NCI-H146 (cell line): Measurements from ENCODE around the gene RNF208.
A peak's percentile ranks its signal among the peaks of the same experiment; 100 is the strongest.
"Not testable (repeated sequence)": the region's sequence is repeated elsewhere in the genome, so short reads cannot be mapped to it uniquely, and the experiment has no call there.

Experiments
- DNase-seq: peaks from one replicate; lab custom pipeline; 2025; lab: John Stamatoyannopoulos, UW

RNF208 gene

DNA sequence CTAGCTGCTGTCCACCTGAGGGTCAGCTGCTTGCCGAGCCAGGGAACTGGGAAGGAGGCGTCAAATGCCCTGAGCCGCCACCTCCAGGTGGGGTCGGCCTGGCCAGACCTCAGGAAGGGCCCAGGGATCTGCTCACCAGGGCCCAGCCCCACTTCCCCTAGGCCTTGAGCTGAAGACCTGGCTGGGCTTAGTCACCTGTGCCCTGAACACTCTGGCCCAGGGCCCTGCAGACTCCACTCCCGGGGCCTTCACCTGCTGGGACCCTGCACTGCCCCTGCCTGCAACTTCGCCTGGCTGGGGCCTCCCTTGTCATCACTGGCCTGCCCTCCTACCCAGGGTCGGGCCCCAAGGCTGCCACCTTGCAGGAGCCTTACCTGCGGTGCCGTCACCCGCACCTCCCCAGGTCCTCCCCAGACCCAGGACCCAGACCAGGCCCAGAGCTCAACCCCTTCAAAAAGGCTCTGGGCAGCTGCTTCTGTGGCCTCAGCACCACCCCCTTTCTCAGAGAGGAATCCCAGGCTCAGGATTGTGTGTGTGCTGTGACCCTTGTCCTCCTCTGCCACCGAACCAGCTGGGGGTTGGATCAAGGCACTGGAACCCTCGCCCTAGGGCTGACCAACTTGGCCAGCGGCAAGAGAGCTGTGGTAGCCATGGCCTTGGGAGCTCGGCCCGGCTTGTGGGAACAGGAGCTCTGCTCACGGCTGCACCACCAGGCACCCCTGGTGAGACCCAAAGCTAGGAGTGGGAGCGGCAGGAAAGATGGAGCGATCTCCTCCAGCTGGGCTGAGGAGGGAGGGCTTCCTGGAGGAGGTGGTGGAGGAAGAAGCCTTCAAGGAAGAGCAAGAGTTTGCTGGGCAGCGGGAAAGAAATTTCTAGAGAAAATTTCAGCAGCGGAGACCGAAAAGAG lies 31.9 kb upstream of the RNF208 start:
- DNase-seq, result peak; percentile 37

DNA sequence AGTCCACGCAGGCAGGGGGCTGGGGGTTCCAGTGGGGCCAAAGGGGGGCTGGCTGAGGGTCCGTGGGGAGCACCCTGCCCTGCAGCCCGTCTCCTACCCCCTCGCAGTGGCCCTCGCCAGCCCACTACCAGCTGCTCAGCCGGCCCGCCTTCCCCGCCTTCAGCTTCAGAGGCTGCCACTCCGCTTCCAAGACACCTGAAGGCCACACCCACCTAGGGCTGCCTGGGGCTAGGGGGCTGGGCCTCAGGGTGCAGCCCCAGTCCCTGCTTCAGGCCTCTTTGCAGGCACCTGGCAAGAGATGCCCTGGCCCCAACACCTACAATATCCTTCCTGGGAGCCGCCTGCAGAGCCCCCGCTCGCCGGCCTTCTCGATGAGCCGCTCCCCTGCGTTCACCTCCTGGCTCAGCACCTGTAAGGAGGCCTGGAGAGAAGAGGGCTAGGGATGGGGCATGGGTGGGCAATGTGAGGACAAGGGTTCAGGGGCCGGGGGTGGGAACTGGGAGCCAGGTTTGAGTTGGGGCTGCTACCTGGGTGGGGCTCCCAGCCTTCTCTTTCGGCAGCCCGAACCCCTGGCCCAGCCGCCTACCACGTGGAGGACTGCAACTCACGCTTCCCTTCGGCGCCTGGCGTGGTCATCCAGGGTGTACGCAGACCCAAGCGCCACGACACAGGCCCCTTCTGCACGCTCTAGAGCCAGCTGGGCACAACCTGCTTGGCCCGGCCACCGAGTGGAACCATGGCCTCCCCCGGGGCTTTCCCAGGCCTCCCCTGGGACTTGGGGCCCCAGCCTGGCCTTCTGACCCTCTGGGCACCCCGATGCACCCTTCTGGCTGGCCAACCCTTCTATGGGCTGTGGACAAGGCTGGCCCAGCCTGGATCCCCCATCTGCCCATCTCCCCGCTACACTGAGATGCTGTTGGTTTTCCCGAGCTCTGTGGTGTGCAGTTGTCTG lies 30.8 kb upstream of the RNF208 start:
- DNase-seq, result peak; percentile 43

DNA sequence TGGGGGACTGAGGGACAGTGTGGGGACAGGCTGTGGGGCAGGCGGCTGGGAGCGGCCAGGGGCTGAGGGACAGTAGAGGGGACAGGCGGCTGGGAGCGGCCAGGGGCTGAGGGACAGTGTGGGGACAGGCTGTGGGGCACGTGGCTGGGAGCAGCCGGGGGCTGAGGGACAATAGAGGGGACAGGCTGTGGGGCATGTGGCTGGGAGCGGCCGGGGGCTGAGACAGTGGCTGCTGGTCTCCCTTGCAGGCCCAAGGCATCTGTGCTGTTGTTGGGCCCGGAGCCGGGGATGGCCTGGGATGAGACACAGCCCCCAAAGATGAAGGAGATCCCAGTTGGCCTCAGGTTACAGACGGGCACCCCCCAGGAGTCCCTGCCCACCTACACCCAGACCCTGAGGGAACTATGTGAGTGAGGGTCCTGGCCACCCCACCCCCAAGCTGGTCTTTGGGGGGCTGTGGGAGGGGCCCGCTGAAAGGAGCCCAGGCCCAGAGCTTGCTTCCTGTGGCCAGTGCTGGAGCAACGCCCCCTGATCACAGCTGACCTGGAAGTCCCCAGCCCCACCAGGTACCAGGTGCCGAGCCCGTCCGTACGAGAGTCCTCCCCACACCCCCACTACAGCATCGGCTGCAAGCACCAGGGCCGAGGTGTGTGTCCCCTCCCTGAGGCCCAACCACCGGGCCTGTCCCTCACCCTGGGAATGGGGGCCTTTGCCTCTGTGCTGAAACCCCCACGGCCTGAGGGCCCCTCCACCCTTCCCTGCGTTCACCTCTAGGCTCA lies 29.6 kb upstream of the RNF208 start:
- DNase-seq, result no peak

DNA sequence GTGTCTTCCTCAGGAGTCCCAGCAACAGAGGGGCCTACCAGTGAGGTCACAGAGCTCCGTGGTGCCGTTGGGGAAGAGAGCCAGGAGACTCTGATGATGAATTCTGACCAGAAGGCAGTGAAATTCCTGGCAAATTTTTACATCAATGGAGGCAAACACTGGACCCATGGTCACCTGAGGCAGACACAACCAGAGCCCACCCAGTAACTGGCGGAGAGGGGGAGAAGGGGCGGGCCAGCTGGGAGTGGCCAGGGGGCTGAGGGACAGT lies 29.1 kb upstream of the RNF208 start, which contains the start of gene STPG3:
Gene STPG3, plus strand, starts transcription at position 93 of the 268 bp plus-strand sequence. Its CDS starts 1 bp downstream, at position 94.
- no peak for DNase-seq

DNA sequence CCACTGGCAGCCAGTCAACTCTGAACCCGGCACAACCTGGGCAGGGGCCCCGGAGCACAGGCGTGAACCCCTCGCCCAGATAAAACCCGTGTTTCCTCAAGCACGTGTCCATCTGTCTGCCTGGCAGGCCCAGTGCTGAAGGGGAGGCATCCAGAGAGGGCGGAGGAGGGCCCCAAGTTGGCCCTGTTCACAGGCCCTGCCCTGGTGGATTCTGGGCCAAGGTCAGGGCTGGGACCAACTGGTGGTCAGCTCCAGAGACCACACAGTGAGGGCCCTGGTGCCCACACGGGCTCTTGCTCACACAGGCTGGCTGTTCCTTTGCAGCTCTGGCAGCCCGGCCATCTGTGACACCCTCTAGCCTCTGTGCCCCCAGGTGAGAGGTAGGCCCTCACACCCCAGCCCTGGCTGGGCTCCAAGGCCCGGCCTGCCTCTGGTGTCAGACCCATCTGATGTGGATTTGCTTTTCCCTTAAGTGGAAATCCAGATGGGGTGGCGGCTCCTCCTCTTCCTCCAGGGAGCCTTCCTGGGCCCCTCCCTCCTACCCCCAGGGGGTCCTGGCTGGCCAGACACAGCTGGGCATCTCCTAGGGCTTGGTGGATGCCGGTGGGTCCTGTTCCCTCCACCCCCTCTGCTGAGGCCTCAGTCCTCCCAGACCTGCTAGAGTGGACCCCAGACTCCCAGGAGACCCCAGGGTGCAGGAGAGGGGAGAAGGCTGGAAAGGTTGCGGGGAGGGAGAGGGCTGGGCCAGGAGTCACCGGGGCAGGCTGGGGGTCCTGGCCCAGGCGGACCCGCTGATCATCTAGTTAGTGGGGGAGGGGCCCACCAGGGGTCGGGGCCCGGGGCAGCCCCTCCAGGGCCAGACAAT lies 28.5 kb upstream of the RNF208 start:
- DNase-seq, result no peak

DNA sequence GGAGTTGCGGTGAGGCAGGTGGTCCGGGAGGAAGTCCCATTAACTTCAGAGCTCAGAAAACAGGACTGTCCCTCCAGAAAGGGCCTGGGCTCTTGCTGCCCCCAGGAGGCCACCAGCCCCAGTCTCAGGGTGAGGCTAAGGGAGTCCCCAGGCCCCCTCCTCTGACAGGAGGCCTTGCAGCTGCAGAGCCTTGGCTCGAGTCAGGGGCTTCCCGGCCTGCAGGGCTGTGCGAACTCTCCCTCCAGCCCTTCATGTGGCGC lies 25.8 kb upstream of the RNF208 start:
- DNase-seq, result no peak

DNA sequence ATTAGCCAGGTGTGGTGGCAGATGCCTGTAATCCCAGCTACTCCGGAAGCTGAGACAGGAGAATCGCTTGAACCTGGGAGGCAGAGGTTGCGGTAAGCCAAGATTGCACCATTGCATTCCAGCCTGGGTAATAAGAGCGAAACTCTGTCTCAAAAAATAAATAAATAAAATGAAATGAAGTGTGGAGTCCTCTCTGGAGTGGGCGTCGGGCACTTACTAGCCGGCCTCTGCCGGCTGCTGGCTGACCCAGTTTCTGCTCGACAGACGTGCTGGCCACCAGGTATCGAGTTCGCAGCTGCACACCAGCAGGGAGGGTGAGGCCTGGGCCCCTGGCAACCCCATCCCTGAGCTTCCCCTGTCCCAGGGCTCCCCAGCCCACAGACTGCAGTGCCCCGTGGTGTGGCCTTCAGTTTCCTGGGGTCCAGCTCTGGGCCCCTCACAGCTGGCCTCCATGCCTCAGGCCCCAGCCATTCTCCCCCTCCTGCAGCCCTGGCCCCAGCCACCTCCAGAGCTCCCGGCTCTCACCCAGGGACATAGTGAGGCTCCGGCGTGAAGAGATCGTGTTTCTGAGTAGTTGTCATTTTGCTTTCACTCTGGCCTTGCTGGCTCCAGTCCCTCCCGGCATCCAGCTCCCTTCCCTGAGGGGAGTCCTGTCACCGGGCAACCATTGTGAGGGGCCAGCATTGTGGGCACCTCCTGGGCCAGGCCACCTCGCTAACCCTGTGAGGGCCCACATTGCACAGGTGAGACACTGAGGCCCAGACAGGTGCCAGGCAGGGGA lies 25.3 kb upstream of the RNF208 start:
- no peak for DNase-seq

DNA sequence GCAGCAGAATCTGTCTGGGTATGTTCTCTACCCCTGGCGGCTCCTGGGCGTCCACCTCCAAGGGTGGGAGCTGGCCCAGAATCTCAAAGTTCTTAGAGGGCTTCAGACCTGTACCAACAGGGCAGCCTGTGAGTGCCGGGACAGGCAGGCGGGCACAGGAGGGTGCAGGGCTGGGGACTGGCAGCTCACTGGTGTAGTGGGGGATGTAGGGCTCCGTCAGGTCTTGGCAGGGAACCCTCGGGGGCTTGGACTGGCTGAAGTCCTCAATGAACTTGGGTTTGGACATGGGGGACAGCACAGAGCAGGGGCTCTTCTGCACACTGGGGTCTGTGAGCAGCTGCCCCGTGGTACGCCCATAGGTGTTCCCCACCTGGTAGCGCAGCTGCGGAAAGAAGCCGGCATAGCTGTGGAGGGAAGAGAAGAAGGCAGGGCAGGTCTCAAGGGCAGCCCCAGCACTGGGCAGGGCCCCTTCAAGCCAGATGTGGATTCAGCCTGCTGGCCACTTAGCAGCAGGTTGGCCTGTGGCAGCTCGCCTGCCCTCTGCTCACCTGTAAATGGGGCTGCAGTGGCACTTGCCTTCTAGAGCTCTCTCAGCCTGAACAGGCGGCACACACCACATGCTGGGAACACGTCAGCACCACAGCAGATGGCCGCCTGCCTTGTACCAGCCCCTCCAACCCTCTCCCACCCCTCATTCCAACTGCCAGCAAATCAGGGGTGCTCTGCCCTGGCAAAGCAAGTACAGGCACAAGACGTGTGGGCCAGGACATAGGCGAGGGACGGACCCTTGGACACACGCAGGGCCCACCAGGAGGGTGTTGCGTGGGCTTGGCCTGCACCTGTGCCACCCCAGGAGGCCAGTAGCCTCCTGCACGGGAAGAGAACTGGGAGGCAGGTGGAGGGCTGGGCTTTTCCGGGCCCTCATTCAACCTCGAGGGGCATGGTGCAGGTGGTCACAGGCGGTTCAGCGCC lies 23.7 kb upstream of the RNF208 start:
- DNase-seq, result peak; percentile 33

DNA sequence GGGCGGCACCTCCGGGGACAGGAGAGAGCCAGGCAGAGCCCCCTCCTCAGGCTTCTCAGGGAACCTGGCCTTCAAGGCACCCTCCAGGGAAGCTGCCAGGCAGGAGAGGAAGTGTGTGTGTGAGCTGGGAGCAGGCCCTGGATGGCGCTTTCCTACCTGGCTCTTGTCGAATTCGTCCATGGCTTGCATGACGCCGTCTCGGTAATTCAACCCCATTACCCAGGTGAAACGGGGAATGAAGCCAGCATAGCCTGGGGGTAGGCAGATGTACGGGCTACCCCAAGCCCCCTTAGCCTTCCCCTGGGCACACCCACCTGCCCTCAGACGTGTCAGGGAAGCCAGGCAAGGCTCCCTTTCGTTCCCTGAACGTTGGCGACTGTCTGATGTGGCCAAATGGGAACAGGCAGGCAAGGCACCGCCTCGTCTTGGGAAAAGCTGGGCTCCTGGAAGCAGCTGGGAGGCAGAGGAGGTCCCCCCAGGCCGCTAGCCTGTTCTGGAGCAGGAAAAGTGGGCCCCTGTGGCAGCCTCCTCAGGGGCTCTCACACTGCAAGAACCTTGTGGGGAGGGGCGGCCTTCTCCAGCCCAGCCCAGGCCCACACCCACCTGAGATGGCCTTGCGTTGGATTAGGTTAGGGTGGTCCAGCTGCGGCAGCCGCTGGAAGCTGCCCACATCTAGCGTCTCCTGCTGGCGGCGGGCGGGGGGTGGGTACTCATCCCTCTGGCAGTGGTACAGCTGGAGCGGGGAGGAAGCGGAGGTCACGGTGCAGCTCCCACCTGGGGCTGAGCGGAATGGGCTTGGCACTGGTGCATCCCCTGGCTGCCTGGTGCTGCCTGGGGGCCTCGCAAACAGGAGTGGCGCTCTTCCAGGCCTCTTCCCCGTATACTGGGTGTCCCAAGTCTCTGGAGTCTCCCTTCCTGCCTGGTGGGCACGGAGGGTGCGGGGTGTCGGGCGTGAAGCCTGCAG lies 22.7 kb upstream of the RNF208 start:
- DNase-seq, result no peak

DNA sequence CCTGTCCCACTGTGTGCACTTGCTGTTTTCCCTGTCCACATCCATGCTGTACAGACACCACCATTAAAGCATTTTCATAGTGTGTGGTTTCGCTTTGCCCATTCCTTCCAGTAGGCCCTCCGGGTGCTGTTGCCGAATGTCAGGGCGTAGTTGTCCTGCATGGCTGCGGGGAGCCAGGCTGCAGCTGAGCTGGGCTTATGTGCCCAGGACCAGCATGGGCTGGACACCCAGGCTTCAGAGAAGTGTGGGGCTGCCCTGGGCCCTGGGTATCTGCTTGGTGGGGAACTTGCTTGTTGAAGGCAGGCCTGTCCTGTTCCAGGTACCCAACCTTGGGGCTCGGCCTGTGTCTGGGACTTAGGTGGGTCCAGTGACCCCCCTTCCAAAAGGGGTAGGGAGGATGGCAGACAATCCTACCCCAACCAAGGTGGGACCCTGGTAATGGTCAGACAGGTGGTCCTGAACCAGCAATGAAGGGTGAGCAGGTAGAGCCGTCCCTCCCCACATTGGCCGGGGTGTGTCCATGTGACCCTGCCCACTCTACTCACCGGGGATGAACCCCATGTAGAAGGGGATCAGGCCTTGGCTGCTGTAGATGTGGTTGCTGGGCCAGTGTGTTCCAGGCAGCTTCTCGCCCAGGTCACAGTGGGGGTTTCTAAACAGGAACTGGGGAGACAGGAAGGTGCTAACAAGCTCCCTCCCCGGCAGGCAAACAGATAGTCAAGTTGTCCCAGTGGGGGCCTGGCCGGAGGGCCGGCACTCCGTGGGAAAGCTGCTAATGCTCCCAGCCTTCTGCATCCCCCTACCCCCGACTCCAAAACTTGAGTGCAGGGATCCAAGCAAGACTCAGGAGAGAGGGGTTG lies 21.8 kb upstream of the RNF208 start:
- no peak for DNase-seq

DNA sequence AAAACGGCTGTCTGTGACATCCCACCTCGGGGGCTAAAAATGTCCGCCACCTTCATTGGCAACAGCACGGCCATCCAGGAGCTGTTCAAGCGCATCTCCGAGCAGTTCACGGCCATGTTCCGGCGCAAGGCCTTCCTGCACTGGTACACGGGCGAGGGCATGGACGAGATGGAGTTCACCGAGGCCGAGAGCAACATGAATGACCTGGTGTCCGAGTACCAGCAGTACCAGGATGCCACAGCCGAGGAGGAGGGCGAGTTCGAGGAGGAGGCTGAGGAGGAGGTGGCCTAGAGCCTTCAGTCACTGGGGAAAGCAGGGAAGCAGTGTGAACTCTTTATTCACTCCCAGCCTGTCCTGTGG lies 21.2 kb upstream of the RNF208 start:
- DNase-seq, result not testable (repeated sequence)

DNA sequence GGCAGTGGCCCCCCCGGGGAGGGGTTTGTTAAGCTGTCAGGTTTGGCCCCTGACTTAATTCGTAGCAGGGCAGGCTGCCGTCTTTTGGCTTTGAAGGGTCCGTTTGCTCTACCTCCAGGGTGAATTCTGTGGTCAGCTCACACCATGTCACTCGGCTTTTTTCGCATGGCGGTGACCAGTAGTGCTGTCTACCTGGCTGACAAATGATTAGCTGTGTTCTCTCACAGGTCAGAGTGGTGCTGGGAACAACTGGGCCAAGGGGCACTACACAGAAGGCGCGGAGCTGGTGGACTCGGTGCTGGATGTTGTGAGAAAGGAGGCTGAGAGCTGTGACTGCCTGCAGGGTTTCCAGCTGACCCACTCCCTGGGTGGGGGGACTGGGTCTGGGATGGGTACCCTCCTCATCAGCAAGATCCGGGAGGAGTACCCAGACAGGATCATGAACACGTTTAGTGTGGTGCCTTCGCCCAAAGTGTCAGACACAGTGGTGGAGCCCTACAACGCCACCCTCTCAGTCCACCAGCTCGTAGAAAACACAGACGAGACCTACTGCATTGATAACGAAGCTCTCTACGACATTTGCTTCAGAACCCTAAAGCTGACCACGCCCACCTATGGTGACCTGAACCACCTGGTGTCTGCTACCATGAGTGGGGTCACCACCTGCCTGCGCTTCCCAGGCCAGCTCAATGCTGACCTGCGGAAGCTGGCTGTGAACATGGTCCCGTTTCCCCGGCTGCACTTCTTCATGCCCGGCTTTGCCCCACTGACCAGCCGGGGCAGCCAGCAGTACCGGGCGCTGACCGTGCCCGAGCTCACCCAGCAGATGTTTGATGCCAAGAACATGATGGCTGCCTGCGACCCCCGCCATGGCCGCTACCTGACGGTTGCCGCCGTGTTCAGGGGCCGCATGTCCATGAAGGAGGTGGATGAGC lies 20.5 kb upstream of the RNF208 start:
- DNase-seq, result no peak

DNA sequence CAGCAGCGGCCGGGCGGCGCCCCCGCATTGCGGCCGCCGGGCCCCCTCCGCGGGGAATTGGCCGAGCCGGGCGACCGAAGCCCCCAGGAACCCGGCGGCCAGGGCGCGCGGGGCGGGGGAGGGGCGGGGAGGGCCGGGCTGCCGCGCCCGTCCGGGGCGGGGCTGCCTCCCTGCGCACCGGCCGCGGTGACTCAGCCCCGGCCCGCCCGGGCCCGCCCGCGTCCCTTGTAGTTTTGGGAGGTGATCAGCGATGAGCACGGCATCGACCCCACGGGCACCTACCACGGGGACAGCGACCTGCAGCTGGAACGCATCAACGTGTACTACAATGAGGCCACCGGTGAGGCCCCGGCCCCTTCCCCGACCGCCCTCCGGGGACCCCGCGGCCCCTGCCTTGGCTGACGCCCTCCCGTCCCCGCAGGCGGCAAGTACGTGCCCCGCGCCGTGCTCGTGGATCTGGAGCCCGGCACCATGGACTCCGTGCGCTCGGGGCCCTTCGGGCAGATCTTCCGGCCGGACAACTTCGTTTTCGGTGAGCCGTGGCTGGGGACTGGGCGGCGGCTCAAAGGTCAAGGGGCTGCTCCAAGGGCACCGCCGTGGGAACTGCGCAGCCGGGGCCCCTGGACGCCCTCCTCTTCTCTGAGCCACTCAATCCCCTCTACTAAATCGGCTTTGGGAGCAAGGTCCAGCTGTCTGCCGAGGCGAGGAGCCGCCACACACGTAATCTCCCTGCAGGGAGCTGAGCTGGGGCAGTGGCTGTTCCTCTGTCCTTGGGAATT lies 19.6 kb upstream of the RNF208 start:
- DNase-seq, result peak; percentile 38

DNA sequence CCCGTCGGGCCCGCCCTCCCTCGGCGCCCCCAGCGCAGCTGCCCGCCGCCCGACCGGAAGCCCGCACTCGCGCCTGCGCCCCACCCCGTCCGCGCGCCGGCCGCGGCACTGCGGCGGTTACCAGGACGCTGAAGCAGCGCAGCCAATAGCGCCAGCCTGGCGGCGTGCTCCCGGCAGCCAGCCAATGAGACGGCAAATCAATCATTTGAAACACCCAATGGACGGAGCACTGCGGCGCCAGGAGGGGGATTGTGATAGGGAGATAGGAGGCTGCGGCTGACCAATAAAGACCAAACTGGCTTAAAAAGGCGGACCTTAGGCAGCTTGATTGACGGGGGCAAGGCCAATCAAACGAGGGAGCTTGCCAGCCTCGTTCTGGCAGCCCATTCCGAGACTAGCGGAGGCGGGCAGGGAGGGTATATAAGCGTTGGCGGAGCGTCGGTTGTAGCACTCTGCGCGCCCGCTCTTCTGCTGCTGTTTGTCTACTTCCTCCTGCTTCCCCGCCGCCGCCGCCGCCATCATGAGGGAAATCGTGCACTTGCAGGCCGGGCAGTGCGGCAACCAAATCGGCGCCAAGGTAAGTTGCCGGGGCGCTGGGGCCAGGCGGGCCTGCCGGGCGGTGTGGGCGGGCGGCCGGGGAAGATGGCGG lies 18.9 kb upstream of the RNF208 start, which contains the start of gene TUBB4B:
Gene TUBB4B, plus strand, starts transcription at position 447 of the 649 bp plus-strand sequence. Its CDS starts 74 bp downstream, at position 521.
- peak; percentile 99 for DNase-seq
